OCI-LY1 (cell line): ENCODE results near the gene TCP11L1.

ENCODE experiments used
- EZH2 ChIP-seq: fragments of 200-600 bp; sonication (generic), shearing (Covaris generic); IDR thresholded peaks from 2 replicates; pipeline ENCODE4 v1.8.0; 2017; ENCODE audit warnings: borderline replicate concordance, mixed run types, mild to moderate bottlenecking, antibody characterized with exemption, low read length, moderate library complexity, mixed read lengths
- TF ChIP-seq, protein P1 (sequence below): fragments of 200-600 bp; sonication (generic), shearing (Covaris generic); IDR thresholded peaks from 2 replicates; pipeline ENCODE4 v1.5.1; 2017; ENCODE audit warnings: mild to moderate bottlenecking, antibody characterized with exemption, low read length, moderate library complexity, mixed read lengths

DNA sequence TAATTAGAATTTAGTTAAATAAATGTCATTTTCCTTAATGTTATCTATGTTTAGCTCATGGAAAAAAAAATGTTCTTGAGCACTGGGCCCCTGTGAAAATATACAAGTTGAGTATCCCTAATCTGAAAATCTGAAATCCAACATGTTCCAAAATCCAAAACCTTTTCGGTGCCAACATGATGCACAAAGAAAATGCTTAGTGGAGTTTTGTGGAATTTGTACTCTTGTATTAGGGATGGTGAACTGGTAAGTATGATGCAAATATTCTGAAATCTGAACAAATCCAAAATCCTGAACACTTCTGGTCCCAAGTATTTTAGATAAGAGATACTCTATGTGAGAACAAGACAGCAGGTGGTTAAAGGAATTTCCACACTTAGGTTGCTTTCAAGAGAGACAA lies 44.5 kb downstream of the TCP11L1 start:
- TF ChIP-seq, protein P1, sequence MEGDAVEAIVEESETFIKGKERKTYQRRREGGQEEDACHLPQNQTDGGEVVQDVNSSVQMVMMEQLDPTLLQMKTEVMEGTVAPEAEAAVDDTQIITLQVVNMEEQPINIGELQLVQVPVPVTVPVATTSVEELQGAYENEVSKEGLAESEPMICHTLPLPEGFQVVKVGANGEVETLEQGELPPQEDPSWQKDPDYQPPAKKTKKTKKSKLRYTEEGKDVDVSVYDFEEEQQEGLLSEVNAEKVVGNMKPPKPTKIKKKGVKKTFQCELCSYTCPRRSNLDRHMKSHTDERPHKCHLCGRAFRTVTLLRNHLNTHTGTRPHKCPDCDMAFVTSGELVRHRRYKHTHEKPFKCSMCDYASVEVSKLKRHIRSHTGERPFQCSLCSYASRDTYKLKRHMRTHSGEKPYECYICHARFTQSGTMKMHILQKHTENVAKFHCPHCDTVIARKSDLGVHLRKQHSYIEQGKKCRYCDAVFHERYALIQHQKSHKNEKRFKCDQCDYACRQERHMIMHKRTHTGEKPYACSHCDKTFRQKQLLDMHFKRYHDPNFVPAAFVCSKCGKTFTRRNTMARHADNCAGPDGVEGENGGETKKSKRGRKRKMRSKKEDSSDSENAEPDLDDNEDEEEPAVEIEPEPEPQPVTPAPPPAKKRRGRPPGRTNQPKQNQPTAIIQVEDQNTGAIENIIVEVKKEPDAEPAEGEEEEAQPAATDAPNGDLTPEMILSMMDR, result no peak
- no peak for TF ChIP-seq EZH2
